Panc1 (cell line): ENCODE results near the gene ZNF292. TPM values are rescaled to one million over a fixed set of nuclear protein-coding genes. Genes with fewer than 3 reads are reported as not detected.

Experiments used
- ATAC-seq: fragments of 200-7000 bp; cut with Tn5 transposase; 2 replicates; pipeline ENCODE4 v1.9.1; 2020; ENCODE audit warnings: mild to moderate bottlenecking, moderate library complexity
- BruUV-seq: library from RNA; stranded (reverse); fragments of 400-500 nt; replicated peaks from 2 replicates; lab custom pipeline; 2021; lab: Mats Ljungman, UMichigan
- CTCF ChIA-PET: fragments of 300-600 bp; sonication (Branson Sonifier 250); formaldehyde crosslinking; loops from one replicate; lab custom pipeline; 2022; ENCODE audit warnings: antibody characterized with exemption; lab: Charles Lee
- POLR2A ChIA-PET: fragments of 300-600 bp; sonication (Branson Sonifier 250); formaldehyde crosslinking; loops from one replicate; lab custom pipeline; 2022; ENCODE audit warnings: antibody characterized with exemption; lab: Charles Lee
- DNase-seq: peaks from one replicate; pipeline ENCODE4 v3.0.0-alpha.2; 2010; ENCODE audit warnings: low read depth, low spot score
- H3K27ac ChIP-seq: 2 replicates; pipeline ENCODE4 v1.5.1; 2011; ENCODE audit warnings: mild to moderate bottlenecking, low read length, inconsistent platforms
- H3K27me3 ChIP-seq: fragments of 200-500 bp; sonication (Bioruptor generic); 2 replicates; pipeline ENCODE4 v1.6.0; 2014; ENCODE audit warnings: low read length, inconsistent platforms; ENCODE audit not compliant: control insufficient read depth, insufficient read depth
- H3K36me3 ChIP-seq: fragments of 200-500 bp; sonication (Bioruptor generic); 2 replicates; pipeline ENCODE4 v1.5.1; 2014; ENCODE audit warnings: inconsistent platforms, mild to moderate bottlenecking, low read length, moderate library complexity; ENCODE audit not compliant: control insufficient read depth, insufficient read depth
- H3K4me1 ChIP-seq: 2 replicates; pipeline ENCODE4 v1.5.1; 2011; ENCODE audit warnings: inconsistent platforms, mild to moderate bottlenecking, low read length, moderate library complexity; ENCODE audit not compliant: control insufficient read depth, insufficient read depth
- H3K4me3 ChIP-seq, 2 experiments: 2 replicates each; pipeline ENCODE4 v1.5.1; 2011 to 2012; ENCODE audit warnings: low read depth in 2 of 2, low read length in 2 of 2, mild to moderate bottlenecking in 2 of 2, inconsistent platforms in 1 of 2, moderate library complexity in 1 of 2
- H3K9me3 ChIP-seq: fragments of 200-500 bp; sonication (Bioruptor generic); 2 replicates; pipeline ENCODE4 v1.5.1; 2014; ENCODE audit warnings: low read depth, mild to moderate bottlenecking, inconsistent platforms, low read length, moderate library complexity; ENCODE audit not compliant: control insufficient read depth, insufficient read depth
- CTCF ChIP-seq: fragments of 450-650 bp; IDR thresholded peaks from 2 replicates; pipeline ENCODE4 v1.5.1; 2017; ENCODE audit warnings: mild to moderate bottlenecking
- POLR2AphosphoS5 ChIP-seq: IDR thresholded peaks from 2 replicates; pipeline ENCODE4 v1.6.1; 2012; ENCODE audit warnings: mild to moderate bottlenecking, low read depth, low read length, moderate library complexity
- REST ChIP-seq, 2 experiments: IDR thresholded peaks; 2 replicates each; pipeline ENCODE4 v1.6.1; 2011 to 2012; ENCODE audit warnings: low read depth in 2 of 2, control low read depth in 1 of 2, low read length in 1 of 2, mild to moderate bottlenecking in 1 of 2, moderate library complexity in 1 of 2; ENCODE audit not compliant: insufficient read depth in 1 of 2
- SIN3A ChIP-seq: IDR thresholded peaks from 2 replicates; pipeline ENCODE4 v1.6.1; 2012; ENCODE audit warnings: low read depth, mild to moderate bottlenecking, low read length, moderate library complexity, borderline replicate concordance; ENCODE audit not compliant: insufficient read depth
- TCF7L2 ChIP-seq: IDR thresholded peaks from 2 replicates; pipeline ENCODE4 v1.6.1; 2011; ENCODE audit warnings: mild to moderate bottlenecking, low read depth, low read length, inconsistent platforms
- in situ Hi-C: cut with HindIII; loops from 2 replicates; pipeline ENCODE4 v1.10.0; 2016; ENCODE audit warnings: low sequenced_read_pairs, low pct_unique_long_range_greater_than_20kb
- intact Hi-C: fragments of 100-400 bp; cut with micrococcal nuclease; formaldehyde crosslinking; loops from one replicate; pipeline ENCODE4 v1.10.0; 2022; ENCODE audit not compliant: unreplicated experiment
- total RNA-seq: library from RNA; stranded (reverse); gene quantifications from one replicate; pipeline ENCODE4 v1.2.1, GENCODE V29; 2021; ENCODE audit not compliant: unreplicated experiment

ZNF292 gene
- total RNA-seq, 1 experiment from 2014 or later = 38.2 TPM

DNA sequence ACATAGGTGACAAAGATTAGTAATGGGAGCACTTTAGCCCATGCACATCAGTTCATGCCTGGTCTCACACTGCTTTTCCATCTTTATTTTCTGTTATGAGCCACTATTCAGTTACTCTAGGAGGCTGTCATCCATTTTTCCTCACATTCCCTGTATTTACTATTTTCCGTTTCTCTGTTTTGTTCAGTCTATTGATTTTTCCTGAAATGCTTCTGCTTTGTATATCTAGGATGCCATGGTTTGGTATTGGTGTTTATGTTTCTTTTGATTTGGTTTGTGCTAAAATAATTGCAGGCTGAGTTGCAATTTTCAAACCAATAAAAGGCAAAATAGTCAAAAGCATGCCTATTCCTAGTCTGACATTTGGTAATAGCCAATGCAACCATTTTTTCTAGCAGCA lies 28.9 kb upstream of the ZNF292 start:
- POLR2A ChIA-PET = no interaction called here
- in situ Hi-C loops = no loop called here
- H3K9me3 ChIP-seq = no peaks in the 10 kb centered on the region
- CTCF ChIA-PET = no interaction called here
- H3K27ac ChIP-seq = no peak overlapping the region
- intact Hi-C loops = no loop called here
- no peak for ATAC-seq
- peaks cover 2% of the 10 kb centered on the region; the same call in 1 of the 2 replicates for H3K27me3 ChIP-seq
- TF ChIP-seq POLR2AphosphoS5 (no peak), CTCF (no peak), SIN3A (no peak)
- no TSS peak for BruUV-seq
- no peaks in the 10 kb centered on the region for H3K4me1 ChIP-seq
- H3K36me3 ChIP-seq = no peaks in the 10 kb centered on the region
- no peak overlapping the region for H3K4me3 ChIP-seq
- no peak for DNase-seq

DNA sequence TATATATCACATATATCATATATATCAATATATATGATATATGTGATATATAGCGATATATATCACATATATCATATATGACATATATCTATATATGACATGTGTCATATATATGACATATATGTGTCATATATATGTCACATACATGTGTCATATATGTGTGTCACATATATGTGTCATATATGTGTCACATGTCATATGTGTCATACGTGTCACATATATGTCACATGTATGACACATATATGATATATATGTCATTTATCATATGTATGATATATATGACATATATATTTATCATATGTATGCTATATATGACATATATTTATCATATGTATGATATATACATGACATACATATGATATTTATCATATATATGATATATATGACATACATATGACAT lies 27.6 kb upstream of the ZNF292 start:
- intact Hi-C loops = no loop called here
- POLR2A ChIA-PET = no interaction called here
- no peak for DNase-seq
- H3K36me3 ChIP-seq = no peaks in the 10 kb centered on the region
- in situ Hi-C loops = no loop called here
- no peaks in the 10 kb centered on the region for H3K9me3 ChIP-seq
- no peak overlapping the region for H3K4me3 ChIP-seq
- H3K4me1 ChIP-seq = no peaks in the 10 kb centered on the region
- no peak for TF ChIP-seq CTCF
- TF ChIP-seq SIN3A = no peak
- TF ChIP-seq POLR2AphosphoS5 = no peak
- TF ChIP-seq TCF7L2 = no peak
- TF ChIP-seq REST (IDR thresholded peaks at IDR 0.05; ENCODE audit: insufficient read depth in 1 of 2, low read depth in 2 of 2, low read length in 1 of 2) = no peak
- ATAC-seq = no peak
- H3K27me3 ChIP-seq = peaks cover 2% of the 10 kb centered on the region; the same call in 1 of the 2 replicates
- no TSS peak for BruUV-seq
- H3K27ac ChIP-seq = no peak overlapping the region
- CTCF ChIA-PET = no interaction called here

DNA sequence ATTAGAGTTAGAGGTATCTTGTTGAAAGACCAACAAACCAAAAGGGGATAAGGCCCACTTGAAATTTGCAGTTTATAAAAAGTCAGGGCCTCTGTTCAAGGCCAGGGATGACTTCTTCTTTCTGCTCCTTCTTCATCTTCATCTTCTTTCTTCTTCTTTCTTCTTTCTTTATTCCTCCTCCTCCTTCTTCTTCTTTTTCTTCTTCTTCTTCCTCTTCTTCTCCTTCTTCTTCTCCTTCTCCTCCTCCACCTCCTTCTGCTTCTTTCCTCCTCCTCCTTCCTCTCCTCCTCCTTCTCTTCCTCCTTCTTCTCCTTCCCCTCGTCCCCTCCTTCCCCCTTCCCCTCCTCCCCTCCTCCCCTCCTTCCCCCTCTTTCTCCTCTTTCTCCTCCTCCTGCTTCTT lies 18.4 kb upstream of the ZNF292 start:
- Histone ChIP-seq H3K4me3 (no peak overlapping the region), H3K36me3 (no peaks in the 10 kb centered on the region), H3K9me3 (no peaks in the 10 kb centered on the region), H3K27ac (no peak overlapping the region), H3K4me1 (no peaks in the 10 kb centered on the region), H3K27me3 (no peaks in the 10 kb centered on the region; the same call in 1 of the 2 replicates)
- in situ Hi-C loops = no loop called here
- no TSS peak for BruUV-seq
- ATAC-seq (no peak), DNase-seq (no peak)
- CTCF ChIA-PET = interaction anchor here (0.6 kb wide), 1 partner anchor 904 kb away, joined by 9 read pairs; no protein-coding TSS in a partner anchor
- no peak for TF ChIP-seq POLR2AphosphoS5
- intact Hi-C loops = loop anchor here (5.0 kb wide), 2 partner anchors 100 to 255 kb away; no protein-coding TSS in a partner anchor
- POLR2A ChIA-PET = no interaction called here
